ENCODE results near the gene NPAS3.

- no peak for TF ChIP-seq CTCF (conservative IDR thresholded peaks at IDR 0.05; ENCODE audit: low read length)
- TF ChIP-seq EZH2phosphoT487 (IDR thresholded peaks at IDR 0.05; ENCODE audit: borderline replicate concordance, low read depth, low read length): no peak
Observed at GRCh38 chr14:33700052-33700451, 761.4 kb downstream of the NPAS3 start.
